Measurements from ENCODE around the gene HLA-B. TPM values are rescaled to one million over a fixed set of nuclear protein-coding genes. Genes with fewer than 3 reads are reported as not detected.
"Not testable (repeated sequence)": the region's sequence is repeated elsewhere in the genome, so short reads cannot be mapped to it uniquely, and the experiment has no call there.

The HLA-B gene
- 35.3 and 69.1 TPM in 2 replicates for total RNA-seq (2014; rRNA removed; shearing (Covaris generic); ENCODE audit: low replicate concordance)

DNA sequence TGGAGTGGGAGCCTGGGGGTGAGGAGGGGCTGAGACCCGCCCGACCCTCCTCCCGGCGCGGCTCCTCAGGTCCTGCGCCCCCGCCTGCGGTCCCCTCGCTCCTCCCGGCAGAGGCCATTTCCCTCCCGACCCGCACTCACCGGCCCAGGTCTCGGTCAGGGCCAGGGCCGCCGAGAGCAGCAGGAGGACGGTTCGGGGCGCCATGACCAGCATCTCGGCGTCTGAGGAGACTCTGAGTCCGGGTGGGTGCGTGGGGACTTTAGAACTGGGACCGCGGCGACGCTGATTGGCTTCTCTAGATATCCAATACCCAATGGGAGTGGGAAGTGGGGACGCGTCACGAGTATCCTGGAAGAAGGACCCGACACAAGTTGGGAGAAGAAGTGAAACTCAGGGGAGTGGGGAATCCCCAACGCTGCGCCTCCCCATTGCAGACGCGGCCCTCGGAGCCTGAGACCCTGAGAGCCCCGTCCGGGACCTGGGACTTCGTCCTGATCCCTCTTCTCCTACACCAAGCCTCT lies at the start of gene HLA-B:
HLA-B (minus strand) TSS at position 234 of the 521 bp plus-strand sequence; CDS start at position 213, 21 bp downstream.
- Histone ChIP-seq H3K4me3 (peak within 1 kb of the TSS; percentile 68), H3K36me3 (no peaks in the 10 kb centered on the region), H3K27me3 (peaks cover 6% of the 10 kb centered on the region; the same call in 1 of the 2 replicates), H3K9me3 (no peaks in the 10 kb centered on the region)
- DNase-seq, result peak; percentile 64

DNA sequence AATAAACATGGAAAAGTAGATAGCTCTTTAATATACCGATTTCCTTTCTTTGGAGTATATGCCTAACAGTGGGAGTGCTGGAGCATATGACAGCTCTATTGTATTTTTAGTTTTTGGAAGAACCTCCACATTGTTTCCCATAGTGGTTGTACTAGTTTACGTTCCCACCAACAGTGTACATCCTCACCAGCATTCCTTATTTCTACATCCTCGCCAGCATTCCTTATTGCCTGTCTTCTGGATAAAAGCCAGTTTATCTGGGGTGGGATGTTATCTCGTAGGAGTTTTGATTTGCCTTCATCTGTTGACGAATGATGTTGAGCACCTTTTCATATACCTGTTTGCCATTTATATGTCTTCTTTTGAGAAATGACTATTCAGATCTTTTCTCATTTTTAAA lies 49.0 kb upstream of the HLA-B start:
- Histone ChIP-seq H3K27me3 (no peaks in the 10 kb centered on the region), H3K4me3 (no peak overlapping the region), H3K36me3 (peaks cover 8% of the 10 kb centered on the region; the same call in 1 of the 2 replicates), H3K9me3 (no peaks in the 10 kb centered on the region)
- no peak for DNase-seq

DNA sequence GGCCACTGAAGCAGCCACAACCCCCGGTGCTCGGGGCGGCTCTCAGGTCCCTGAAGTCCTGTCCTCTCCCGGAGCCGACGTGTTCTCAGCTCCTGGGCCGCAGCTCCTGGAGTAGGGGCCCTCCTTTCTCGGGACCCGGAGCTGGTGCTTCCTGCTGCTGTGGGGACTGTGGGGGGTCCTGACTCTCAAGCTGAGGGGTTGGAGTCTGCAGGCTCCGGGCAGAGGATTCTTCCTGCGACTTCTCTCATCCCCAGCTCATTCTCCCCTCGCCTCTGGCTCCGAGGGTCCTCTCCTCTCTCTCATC lies 47.0 kb upstream of the HLA-B start:
- not testable (repeated sequence) for H3K36me3 ChIP-seq, H3K9me3 ChIP-seq, DNase-seq, H3K27me3 ChIP-seq
- H3K4me3 ChIP-seq, result peak overlapping the region; percentile 89

DNA sequence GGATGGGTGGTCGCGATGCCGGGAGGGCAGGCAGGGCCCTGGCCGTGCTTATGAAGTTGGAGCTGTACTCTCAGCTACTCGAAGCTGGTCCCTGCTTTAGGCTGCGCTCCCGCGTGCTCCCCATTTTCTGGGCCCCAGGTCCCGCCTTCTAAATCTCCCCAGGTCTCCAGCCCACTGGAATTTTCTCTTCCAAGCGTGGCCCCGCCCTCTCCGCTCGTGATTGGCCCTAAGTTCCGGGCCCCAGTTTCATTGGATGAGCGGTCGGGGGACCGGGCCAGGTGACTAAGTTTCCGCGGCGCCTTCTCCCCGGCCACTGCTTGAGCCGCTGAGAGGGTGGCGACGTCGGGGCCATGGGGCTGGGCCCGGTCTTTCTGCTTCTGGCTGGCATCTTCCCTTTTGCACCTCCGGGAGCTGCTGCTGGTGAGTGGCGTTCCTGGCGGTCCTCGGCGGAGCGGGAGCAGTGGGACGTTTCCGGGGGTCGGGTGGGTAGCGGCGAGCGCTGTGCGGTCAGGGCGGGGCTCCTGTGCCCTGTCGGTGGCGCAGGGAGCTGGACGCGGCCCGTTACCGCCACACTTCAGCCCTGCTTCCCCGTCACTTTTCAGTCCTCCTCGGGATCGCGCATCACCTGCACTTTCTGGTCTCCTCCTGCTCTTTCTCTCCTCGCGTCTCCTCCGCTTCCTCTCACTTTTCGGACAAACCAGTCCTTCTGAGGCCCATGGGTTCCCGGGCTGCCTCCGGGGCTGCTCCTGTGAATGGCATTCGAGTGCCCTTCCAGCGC lies 46.5 kb upstream of the HLA-B start, which contains the start of gene MICA:
MICA (plus strand) TSS at position 313 of the 778 bp plus-strand sequence; CDS start at position 351, 38 bp downstream.
- H3K36me3 ChIP-seq, result peaks cover 5% of the 10 kb centered on the region; the same call in 1 of the 2 replicates
- DNase-seq, result peak; percentile 88
- peak within 1 kb of the TSS; percentile 89 for H3K4me3 ChIP-seq
- H3K9me3 ChIP-seq, result no peaks in the 10 kb centered on the region
- H3K27me3 ChIP-seq, result no peaks in the 10 kb centered on the region

DNA sequence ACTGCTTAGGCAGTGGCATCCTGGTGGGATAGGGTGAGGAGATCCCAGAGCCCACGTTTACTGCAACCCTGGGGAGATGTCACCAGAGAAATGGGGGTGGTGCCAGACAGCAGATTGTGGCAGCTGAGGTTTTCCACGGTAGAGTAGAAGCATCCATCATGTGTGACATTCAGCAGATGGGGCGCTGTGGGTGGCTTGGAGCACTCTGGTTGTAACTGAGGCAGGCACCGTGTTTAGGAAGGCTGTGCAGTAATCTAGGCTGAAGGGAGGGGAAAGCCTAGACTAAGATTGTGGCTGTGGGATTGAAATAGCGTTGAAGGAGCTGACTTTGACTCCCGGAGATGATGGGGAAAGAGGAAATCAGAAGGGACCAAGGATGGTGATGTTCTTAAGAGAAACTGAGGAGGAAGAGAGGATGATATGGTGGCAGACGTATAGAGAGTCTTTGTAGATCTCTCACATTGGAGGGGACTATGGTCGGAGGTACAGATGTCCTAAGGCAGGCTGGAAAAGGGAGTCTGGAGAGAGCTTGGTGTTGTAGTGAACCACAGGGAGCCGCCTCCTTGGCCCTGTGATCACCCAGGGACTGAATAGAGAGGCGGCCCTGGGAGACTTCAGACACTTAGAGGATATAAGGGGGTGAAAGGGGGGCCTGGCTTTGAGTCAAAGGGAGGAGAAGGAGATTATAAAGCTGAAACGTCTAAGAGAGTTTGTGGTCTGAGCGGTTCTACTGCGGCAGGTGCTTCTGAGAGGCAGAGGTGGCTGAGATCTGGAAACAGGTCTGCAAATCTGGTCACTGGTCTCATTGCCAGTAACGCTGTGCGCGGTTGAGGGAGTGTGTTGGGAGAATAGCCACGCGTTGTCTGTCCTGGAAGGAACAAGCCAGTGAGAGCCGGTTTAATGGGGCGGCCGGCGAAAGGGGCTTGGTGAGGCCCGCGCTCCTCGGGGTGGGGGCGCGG lies 45.6 kb upstream of the HLA-B start:
- peak; percentile 43 for DNase-seq

GRCh38 chr6:31401403-31401802 lies 44.4 kb upstream of the HLA-B start:
- no peaks in the 10 kb centered on the region for H3K27me3 ChIP-seq
- no peaks in the 10 kb centered on the region for H3K9me3 ChIP-seq
- peak; percentile 74 for DNase-seq
- H3K4me3 ChIP-seq, result peak overlapping the region; percentile 89
- 0 out of 2 replicates have a peak, but pooled peaks cover 5% of the 10 kb centered on the region for H3K36me3 ChIP-seq

More for the DNA sequence above, 45.6 kb upstream of the HLA-B start:
- H3K27me3 ChIP-seq, result no peaks in the 10 kb centered on the region
- peak overlapping the region; percentile 89 for H3K4me3 ChIP-seq
- peaks cover 5% of the 10 kb centered on the region; the same call in 1 of the 2 replicates for H3K36me3 ChIP-seq
- H3K9me3 ChIP-seq, result no peaks in the 10 kb centered on the region

DNA sequence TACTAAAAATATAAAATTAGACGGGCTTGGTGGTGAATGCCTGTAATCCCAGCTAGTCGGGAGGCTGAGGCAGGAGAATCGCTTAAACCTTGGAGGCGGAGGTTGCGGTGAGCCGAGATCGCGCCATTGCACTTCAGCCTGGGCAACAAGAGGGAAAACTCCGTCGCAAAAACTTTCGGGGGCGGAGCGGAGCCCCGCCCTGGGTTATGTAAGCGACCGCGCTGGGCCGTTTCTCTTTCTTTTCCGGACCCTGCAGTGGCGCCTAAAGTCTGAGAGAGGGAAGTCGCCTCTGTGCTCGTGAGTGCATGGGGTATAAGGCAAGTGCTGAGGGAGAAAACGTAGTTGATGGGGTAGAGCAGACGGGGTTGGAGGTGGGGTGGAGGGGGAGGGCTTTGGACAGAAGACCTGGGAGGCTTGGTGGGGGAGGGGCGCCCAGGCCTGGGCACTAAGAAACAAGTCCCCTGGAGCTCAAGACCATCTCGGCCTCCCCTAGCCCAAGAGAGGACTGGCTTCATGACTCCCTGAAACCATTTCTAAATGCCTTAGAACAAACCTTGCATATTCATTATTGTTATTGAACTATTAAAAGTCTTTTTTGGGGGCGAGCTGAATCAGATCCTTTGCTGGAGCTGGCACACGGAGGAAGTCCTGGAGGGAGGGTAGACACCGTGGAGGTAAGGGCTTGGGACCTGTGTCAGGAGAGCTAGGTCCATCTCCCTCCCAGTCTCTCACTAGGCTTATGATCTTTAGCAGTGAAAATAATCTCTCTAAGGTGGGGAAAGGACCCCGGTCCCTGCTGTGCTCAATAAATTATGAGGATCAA lies 43.7 kb upstream of the HLA-B start:
- peak; percentile 67 for DNase-seq
- Histone ChIP-seq H3K27me3 (no peaks in the 10 kb centered on the region), H3K4me3 (peak overlapping the region; percentile 89), H3K36me3 (0 out of 2 replicates have a peak, but pooled peaks cover under 1% of the 10 kb centered on the region), H3K9me3 (no peaks in the 10 kb centered on the region)

DNA sequence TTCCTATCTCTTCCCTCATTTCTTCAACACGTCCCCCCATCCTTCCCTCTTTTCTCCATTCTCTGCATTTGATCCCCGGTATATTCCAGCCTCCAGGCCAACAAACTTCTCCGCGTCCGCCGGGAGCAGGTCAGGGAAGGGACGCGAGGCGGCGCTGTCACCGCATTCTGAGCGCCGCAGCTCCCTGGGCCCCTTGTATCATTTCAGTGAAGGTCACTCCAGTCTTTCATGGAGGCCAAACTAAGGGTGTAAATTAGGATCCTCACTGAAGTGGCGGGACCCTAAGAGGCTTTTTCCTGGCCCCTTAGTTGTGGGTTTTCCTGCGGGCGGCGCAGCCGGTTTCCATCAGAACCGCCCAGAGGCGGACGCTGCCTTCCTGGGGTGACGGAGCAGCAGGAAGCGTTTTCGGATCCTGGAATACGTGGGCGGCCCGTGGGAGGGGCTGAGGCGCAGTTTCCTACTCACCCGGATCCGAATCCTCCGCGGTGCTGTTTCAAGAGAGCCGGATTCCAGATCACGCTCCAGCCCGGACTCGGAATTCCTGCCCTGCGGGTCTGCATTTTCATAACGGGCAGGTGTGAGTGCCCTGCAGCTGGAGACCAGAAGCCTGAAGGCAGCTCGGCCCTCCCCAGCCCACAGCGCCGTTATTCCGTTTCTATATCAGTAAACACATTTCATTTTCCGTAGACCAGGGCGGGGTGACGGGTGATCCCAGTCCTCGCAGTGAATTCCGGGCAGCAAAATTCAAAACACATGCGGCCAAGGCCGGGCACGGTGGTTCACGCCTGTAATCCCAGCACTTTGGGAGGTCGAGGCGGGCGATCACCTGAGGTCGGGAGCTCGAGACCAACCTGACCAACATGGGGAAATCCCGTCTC lies 42.8 kb upstream of the HLA-B start:
- H3K4me3 ChIP-seq, result peak overlapping the region; percentile 89
- no peaks in the 10 kb centered on the region for H3K36me3 ChIP-seq
- no peaks in the 10 kb centered on the region for H3K27me3 ChIP-seq
- DNase-seq, result peak; percentile 87
- H3K9me3 ChIP-seq, result no peaks in the 10 kb centered on the region

GRCh38 chr6:31397901-31398525 lies 41.0 kb upstream of the HLA-B start:
- Histone ChIP-seq H3K36me3 (no peaks in the 10 kb centered on the region), H3K9me3 (no peaks in the 10 kb centered on the region), H3K4me3 (no peak overlapping the region), H3K27me3 (no peaks in the 10 kb centered on the region)
- DNase-seq, result no peak

GRCh38 chr6:31397153-31397499 lies 40.1 kb upstream of the HLA-B start:
- H3K9me3 ChIP-seq, H3K36me3 ChIP-seq, H3K4me3 ChIP-seq, DNase-seq, H3K27me3 ChIP-seq: not testable (repeated sequence)

DNA sequence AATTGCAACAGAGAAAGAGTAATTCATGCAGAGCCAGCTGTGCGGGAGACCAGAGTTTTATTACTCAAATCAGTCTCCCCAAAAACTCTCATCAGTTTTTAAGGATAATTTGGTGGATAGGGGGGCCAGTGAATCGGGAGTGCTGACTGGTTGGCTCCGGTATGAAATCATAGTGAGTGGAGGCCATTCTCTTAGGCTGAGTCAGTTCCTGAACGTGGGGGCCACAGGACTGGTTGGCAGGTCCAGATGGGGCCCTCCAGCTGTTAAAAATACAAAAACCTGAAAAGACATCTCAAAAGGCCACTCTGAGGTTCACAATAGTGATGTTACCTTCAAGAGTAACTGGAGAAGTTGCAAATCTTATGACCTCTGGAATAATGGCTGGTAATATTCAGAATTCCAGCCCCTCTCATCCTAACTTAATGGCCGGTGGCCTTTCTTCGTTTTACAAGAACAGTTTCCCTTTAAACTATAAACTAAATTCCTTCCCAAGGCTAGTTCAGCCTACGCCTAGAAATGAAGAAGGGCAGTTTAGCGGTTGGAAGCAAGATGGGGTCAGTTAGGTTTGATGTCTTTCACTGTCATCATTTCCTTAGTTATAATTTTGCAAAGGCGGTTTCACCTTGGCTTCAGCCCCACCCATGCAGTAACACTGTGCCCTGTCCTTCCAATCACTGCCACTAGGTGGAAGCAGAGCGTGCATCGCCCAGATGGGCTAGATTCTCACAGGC lies 39.6 kb upstream of the HLA-B start:
- Histone ChIP-seq H3K4me3 (no peak overlapping the region), H3K27me3 (no peaks in the 10 kb centered on the region), H3K9me3 (no peaks in the 10 kb centered on the region), H3K36me3 (no peaks in the 10 kb centered on the region)
- DNase-seq, result peak; percentile 53

- Histone ChIP-seq H3K4me3 (no peak overlapping the region), H3K9me3 (no peaks in the 10 kb centered on the region), H3K36me3 (no peaks in the 10 kb centered on the region), H3K27me3 (no peaks in the 10 kb centered on the region)
- DNase-seq, result no peak
These were observed 38.9 kb upstream of the HLA-B start for GRCh38 chr6:31395832-31396231.

DNA sequence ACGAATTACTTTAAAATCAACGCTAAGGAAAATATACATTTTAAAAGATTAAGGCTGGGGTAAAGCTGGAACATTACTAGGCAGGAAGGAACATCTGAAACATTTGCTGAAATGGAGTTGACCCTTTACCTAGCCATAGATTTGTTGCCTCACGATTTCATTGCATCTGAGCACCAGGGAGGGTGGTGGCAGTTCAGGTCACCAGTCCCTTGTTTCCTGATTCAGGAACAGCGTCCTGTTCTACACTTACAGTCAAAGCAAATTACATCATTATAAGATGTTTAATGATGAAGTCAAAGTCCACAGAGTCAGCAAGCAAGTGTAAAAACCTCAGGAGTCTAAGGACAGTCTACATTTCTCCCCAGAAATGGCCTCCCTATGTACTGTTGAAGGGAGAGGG lies 37.4 kb upstream of the HLA-B start:
- Histone ChIP-seq H3K36me3 (no peaks in the 10 kb centered on the region), H3K4me3 (no peak overlapping the region), H3K27me3 (no peaks in the 10 kb centered on the region), H3K9me3 (no peaks in the 10 kb centered on the region)
- no peak for DNase-seq

DNA sequence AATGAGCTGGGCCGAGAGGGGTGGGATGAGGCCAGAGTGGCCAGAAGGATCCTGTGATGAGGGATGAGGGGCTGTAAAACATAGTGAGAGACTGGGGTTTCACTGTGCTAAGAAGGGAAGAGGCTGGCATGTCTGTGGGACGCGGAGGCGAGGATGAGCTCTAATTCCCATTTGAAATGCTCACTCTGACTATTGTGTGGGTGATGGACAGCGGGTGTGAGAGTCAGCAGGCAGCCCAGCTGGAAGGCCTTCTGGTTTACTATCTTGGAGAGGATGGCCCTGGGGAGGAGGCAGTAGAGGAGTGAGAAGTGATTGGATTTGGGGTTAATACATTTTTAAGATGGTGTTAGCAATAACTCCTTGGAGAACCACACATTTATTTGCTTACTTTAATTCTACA lies 37.0 kb upstream of the HLA-B start:
- no peaks in the 10 kb centered on the region for H3K9me3 ChIP-seq
- no peaks in the 10 kb centered on the region for H3K36me3 ChIP-seq
- no peaks in the 10 kb centered on the region for H3K27me3 ChIP-seq
- no peak for DNase-seq
- H3K4me3 ChIP-seq, result no peak overlapping the region

DNA sequence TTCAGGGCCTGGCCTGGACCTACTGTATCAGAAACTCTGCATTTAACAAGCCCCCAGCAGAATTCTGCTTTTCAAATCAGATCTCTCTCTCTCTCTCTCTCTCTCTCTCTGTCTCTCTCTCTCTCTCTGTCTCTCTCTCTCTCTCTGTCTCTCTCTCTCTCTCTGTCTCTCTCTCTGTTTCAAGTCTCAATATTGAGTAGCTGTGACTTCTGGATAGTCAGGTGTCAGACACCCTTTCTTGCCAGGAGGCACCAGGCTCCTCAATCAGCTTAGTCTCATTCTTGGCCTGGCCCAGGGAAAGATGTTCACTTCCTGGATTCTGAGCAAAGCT lies 32.8 kb upstream of the HLA-B start:
- not testable (repeated sequence) for H3K4me3 ChIP-seq, H3K27me3 ChIP-seq, DNase-seq, H3K36me3 ChIP-seq, H3K9me3 ChIP-seq

Measured in MG63 (cell line).